Fibroblast of gingiva (primary cell): Measurements from ENCODE around the gene STXBP2.

Source experiments
- DNase-seq: peaks from one replicate; pipeline ENCODE4 v3.0.0-alpha.2; 2011; ENCODE audit warnings: low read depth

STXBP2 gene

DNA sequence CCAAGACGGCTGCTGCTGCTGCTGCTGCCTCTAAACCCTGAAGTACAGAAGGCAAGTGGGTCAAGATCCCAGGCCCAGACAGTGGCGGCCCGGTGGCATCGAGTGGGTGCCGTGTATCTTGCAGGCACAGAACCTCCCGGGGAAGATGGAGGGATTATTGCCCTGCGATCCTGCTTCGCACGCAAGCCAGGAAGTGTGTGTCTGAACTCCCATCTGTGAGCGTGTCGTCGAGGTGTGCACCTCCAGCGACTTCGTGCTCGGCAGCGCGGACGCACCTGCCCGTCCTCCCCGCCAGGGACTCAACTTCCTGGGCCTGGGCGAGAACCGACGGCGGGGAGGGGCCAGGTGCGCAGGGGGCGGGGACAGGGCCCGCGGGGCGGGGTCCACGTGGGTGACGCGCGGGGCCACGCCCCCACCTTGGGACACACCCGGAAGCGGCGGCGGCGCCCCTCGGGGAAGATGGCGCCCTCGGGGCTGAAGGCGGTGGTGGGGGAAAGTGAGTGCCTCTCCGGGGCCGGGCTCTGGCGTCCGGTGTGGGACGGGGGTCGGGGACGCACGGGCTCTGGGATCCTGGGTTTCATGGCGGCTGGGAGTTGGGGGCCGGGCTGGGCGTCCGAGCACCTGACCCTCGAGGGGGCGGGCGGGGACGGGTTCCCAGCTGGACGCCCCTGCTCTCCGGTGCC, at the start of gene STXBP2:
STXBP2 (plus strand) TSS at position 420 of the 683 bp plus-strand sequence; CDS start at position 460, 40 bp downstream.
- DNase-seq = no peak

DNA sequence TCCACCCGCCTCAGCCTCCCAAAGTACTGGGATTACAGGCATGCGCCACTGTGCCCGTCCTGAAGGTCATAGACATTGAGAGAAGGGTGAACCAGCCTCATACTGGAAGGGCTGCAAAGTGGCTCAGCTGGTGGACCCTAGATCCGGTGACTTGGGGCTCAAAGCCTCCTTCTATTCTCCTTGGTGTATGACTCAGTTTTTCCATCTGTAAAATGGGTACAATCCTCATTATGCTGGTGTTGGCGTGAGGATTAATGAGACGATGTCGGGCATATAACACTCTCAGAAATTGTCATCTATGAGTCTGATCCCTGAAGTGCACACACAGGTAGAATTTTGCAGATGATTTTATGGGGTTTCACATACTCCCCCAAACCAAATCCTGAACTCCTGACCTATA, 47.1 kb upstream of the STXBP2 start:
- DNase-seq = no peak

- no peak for DNase-seq
These were observed 46.7 kb upstream of the STXBP2 start for GRCh38 chr19:7590256-7590655.

- DNase-seq = peak; percentile 39
These were observed 41.3 kb upstream of the STXBP2 start, which contains the start of gene CAMSAP3 for GRCh38 chr19:7595466-7596133. TSS of gene CAMSAP3 (plus strand) at chr19:7595863. CDS start at chr19:7596003, 140 bp downstream.

GRCh38 chr19:7596211-7596937, 40.5 kb upstream of the STXBP2 start:
- DNase-seq = no peak

DNA sequence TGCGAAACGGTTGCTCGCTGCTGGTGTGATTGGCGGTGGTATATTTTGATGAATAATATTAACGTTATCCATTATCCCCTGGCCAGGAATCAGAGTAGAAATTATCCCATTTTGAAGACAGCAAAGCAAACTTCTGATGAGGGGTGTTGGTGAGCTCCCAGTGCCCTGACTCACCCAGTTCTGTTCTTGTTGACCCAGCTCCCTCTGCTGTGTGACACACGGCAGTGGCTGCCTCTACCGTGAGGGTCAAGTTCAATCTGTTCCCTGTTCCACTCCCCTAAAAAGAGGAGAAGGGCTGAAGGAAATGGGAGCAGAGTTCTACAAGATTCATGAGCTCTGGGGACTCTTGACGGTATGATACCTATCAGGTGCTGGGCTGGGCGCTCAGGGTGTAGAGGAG, 39.2 kb upstream of the STXBP2 start:
- no peak for DNase-seq

DNA sequence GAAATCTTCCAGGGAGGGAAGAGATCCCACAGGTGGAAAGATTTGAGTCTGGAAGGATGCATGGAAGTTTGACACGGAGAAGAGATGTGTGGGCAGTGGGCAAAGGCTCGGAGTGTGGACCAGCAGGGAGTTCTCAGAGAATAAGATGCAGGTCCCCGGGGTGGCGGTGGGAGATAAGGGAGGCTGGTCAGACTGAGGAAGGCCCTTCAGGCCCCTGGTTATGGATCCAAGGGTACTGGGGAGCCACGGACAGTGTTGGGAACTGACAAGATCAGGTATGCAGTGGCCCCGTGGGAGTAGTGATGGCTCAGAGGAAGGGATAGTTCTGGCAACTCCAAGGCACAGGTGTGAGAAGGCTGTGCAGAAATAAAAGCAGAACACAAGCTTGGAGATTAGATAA, 38.7 kb upstream of the STXBP2 start:
- DNase-seq = no peak

DNA sequence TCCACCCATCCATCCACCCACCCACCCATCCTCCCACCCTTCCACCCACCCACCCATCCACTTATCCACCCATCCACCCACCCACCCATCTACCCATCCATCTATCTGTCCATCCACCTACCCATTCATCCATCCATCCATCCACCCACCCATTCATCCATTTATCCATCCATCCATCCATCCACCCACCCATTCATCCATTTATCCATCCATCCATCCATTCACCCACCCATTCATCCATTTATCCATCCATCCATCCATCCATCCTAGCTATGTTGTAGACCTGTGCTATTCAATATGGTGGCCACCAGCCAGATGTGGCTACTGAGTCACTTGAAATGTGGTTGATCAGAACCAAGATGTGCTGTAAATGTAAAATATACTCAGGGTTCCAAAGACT, 36.2 kb upstream of the STXBP2 start:
- DNase-seq = no peak

DNA sequence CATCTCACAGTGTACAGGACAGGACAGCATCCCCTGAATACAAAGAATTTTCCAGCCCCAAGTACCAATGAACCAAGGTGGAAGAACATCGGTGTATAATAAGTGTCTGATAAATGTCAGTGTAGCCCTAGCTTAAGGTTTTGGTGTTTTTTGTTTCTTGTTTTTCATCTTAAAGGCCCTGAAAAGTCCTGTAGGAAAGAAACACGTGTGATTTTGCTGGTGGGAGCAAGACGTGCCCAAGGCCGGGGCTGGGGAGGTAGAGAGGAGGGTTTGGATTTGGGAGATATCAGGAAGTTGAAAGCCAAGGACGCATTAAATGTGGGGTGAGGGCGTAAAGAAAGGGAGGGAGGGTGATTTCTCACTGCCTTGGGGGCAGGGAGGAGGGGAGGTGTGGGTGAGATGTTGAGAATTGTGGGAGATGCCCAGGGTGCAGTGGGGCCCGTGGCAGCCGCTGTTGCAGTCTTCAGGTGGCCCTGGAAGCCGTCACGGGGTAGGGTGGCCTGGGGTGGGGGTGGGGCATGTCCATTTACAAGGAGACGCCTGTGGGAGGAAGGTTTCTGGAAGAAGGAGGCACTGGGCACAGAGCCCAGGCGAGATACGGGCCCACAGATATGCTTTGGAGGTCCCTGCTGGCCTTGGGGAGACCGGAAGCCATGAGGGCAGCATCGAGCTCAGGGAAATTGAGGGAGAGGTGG, 34.5 kb upstream of the STXBP2 start:
- DNase-seq = no peak

GRCh38 chr19:7602935-7603497, 33.9 kb upstream of the STXBP2 start:
- no peak for DNase-seq

DNA sequence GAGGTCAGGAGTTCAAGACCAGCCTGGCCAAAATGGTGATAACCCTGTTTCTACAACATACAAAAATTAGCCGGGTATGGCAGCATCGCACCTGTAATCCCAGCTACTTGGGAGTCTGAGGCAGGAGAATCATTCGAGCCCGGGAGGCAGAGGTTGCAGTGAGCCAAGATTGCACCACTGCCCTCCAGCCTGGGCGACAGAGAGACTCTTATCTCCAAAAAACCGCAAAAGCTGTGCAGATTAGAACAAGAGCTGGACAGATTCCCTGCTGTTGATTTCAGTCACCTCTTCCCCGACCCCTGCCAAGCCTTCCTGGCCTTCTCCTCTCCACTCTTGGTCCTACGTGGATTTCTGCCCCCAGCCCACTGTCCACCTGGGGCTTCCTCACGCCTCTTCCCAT, 33.0 kb upstream of the STXBP2 start:
- DNase-seq = no peak

DNA sequence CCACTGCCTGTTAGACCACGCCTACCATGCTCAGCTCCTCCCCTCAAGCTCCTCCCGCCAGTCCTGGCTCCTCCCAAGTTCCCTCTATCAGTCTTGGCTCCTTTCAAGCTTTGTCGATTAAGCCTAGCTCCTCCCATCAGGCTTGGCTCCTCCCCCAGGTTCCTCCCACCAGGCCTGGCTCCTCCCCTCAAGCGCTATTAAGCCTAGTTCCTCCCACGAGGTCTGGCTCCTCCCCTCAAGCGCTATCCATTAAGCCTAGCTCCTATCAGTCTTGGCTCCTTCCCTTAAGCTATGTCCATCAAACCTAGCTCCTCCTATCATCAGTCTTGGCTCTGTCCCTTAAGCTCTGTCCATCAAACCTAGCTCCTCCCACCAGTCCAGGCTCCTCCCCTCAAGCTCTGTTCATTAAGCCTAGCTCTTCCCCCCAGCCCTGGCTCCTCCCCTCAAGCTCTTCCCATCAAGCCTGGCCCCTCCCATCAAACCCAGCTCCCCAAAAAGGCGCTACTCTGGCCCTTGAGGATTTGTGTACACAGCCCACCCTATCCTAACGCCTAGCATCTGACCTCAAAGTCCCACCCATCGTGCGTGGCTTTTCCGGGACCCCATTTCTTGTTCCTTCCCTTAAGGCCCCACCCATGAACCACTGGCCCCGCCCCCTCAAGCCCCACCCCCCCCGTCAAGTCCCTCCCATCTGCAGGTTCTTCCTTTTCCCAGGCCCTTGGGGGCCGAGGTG, 31.3 kb upstream of the STXBP2 start:
- no peak for DNase-seq

DNA sequence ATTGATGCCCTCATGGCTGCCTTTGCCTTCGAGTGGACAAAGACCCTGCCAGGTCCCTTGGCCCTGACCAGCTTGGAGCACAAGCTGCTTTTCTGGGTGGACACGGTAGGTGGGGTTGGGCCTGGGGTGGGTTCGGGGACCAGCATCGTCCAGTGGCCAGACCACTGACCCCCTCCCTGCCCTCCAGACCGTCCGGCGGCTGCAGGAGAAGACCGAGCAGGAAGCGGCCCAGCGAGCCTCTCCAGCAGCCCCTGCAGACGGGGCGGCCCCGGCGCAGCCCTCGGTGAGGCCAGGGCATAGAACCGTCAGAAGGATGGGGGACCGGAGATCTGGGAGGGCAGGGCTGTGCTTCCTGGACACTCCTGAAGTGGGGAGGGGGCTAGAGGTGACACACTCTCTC, 30.6 kb upstream of the STXBP2 start:
- DNase-seq = no peak

DNA sequence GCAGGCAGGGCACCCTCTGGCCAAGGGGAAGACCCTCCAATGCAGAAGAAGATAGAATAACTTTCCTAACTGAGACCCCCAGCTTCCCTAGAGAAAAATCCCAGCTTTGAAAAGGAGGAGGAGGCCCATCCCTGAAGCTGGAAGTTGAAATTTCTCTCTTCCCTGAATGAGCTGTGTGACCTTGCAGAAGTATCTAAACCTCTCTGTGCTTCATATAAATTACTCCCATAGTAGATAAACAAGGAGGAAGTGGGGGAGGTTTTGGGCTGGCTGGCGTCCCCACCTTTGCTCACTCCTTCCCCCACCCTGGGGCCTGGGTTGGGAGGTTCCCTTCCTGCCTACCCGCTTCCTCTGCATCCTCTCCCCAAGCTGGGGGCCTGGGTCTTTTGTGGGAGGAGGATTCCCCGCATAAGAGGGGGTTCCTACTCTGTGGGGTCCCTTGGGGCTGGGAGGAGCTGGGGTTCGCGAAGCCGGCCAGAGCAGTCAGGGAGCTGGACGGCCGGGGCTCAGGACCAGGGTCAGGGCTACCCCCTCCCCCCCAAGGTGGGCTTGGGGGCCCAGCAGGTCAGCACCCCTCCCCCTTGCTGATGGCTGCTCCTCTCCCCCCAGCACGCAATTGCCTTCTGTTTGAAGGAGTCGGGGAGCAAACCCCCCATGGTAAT, 29.6 kb upstream of the STXBP2 start:
- no peak for DNase-seq

- DNase-seq = no peak
These were observed 28.9 kb upstream of the STXBP2 start for GRCh38 chr19:7607874-7608560.

DNA sequence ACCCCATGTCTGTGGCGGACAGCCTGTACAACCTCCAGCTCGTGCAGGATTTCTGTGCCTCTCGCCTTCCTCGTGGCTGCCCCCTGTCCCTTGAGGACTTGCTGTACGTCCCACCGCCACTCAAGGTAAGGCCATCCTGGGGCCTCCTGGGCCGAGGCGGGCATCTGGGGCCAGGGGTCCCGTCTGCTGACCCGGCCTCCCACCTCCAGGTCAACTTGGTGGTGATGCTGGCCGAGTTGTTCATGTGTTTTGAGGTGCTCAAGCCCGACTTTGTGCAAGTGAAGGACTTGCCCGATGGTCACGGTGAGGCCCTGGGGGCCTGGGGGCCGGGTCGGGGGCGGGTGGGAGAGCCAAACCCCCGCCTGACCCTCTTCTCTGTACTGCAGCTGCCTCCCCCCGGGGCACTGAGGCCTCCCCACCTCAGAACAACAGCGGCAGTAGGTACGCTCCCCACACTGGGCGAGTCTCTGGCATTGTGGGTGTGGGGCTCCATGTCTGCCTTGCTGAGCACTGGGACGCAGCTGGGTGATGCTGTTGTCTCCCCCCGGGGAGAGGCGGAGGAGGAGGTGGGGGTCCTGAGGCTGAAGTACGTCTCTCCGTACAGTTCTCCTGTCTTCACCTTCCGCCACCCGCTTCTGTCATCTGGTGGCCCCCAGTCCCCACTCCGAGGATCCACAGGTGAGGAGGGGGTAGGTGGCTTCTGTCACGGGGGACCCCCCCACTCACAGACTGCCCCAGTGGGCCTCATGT, 26.2 kb upstream of the STXBP2 start:
- DNase-seq = no peak

DNA sequence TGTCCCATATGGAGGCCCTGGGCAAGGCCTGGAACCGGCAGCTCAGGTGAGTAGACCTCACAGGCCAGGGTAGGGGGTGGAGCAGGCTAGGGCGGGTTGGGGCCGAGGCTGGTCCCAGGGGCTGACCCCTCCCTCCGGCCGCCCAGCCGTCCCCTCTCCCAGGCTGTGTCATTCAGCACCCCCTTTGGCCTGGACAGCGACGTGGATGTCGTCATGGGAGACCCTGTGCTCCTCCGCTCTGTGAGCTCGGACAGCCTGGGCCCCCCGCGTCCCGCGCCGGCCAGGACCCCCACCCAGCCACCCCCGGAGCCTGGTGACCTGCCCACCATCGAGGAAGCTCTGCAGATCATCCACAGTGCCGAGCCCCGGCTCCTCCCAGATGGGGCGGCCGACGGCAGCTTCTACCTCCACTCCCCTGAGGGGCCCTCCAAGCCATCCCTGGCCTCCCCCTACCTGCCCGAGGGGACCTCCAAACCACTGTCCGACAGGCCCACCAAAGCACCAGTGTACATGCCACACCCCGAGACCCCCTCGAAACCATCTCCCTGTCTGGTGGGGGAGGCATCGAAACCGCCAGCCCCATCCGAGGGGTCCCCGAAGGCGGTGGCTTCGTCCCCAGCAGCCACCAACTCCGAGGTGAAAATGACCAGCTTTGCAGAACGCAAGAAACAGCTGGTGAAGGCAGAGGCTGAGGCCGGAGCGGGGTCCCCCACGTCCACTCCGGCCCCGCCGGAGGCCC, 25.2 kb upstream of the STXBP2 start:
- DNase-seq = no peak
